Smooth muscle cell (in vitro differentiated cells): Measurements from ENCODE around the gene C6orf52. TPM values are rescaled to one million over a fixed set of nuclear protein-coding genes. Genes with fewer than 3 reads are reported as not detected.
A peak's percentile ranks its signal among the peaks of the same experiment; 100 is the strongest.
"Not testable (repeated sequence)": the region's sequence is repeated elsewhere in the genome, so short reads cannot be mapped to it uniquely, and the experiment has no call there.

Experiments
- DNase-seq: peaks from one replicate; lab custom pipeline; 2025; ENCODE audit not compliant: unreplicated experiment; lab: John Stamatoyannopoulos, UW
- H2AFZ ChIP-seq: fragments of 200-600 bp; sonication (generic); 2 replicates; pipeline ENCODE4 v1.6.0; 2016; ENCODE audit warnings: antibody characterized with exemption, low read depth, mild to moderate bottlenecking
- H3F3A ChIP-seq: fragments of 200-600 bp; sonication (generic); 2 replicates; pipeline ENCODE4 v1.6.0; 2017; ENCODE audit warnings: antibody characterized with exemption, low read depth
- H3K27ac ChIP-seq: fragments of 200-600 bp; sonication (generic); 2 replicates; pipeline ENCODE4 v1.5.1; 2016; ENCODE audit warnings: low read depth, mild to moderate bottlenecking
- H3K27me3 ChIP-seq: fragments of 200-600 bp; sonication (generic); 2 replicates; pipeline ENCODE4 v1.6.1; 2016; ENCODE audit warnings: low read depth, mild to moderate bottlenecking
- H3K36me3 ChIP-seq: fragments of 200-600 bp; sonication (generic); 2 replicates; pipeline ENCODE4 v1.5.1; 2016; ENCODE audit warnings: low read depth
- H3K4me1 ChIP-seq: fragments of 200-600 bp; sonication (generic); 2 replicates; pipeline ENCODE4 v1.5.1; 2016; ENCODE audit warnings: low read depth
- H3K4me2 ChIP-seq: fragments of 200-600 bp; sonication (generic); 2 replicates; pipeline ENCODE4 v1.6.0; 2016; ENCODE audit warnings: mild to moderate bottlenecking
- H3K4me3 ChIP-seq: fragments of 200-600 bp; sonication (generic); 2 replicates; pipeline ENCODE4 v1.5.1; 2016; ENCODE audit warnings: mild to moderate bottlenecking
- H3K79me2 ChIP-seq: fragments of 200-600 bp; sonication (generic); 2 replicates; pipeline ENCODE4 v1.6.0; 2016; ENCODE audit warnings: low read depth, mild to moderate bottlenecking
- H3K9ac ChIP-seq: fragments of 200-600 bp; sonication (generic); 2 replicates; pipeline ENCODE4 v1.6.0; 2016; ENCODE audit warnings: low read depth
- H3K9me3 ChIP-seq: fragments of 200-600 bp; sonication (generic); replicated peaks from 2 replicates; pipeline ENCODE4 v1.5.1; 2016; ENCODE audit warnings: low read depth
- H4K20me1 ChIP-seq: fragments of 200-600 bp; sonication (generic); 2 replicates; pipeline ENCODE4 v1.6.0; 2016; ENCODE audit warnings: low read depth
- WGBS: methylation state at CpG from one replicate; pipeline ENCODE4 v1.1.7; 2016; ENCODE audit warnings: low lambda C conversion rate; 5-methylcytosine and 5-hydroxymethylcytosine counted together
- polyA plus RNA-seq: library from polyadenylated mRNA; unstranded; fragments of >200 nt; fragmentation: Nextera tagmentation; extraction: Ambion mirVana; gene quantifications from 2 replicates; pipeline ENCODE4 v1.2.1, GENCODE V29; 2016
- total RNA-seq: library from RNA; depleted of rRNA; stranded (reverse); fragments of >200 nt; gene quantifications from 2 replicates; pipeline ENCODE4 v1.2.3, GENCODE V29; 2014
- TF ChIP-seq, protein P1 (sequence below): fragments of 200-600 bp; sonication (generic); IDR thresholded peaks from 2 replicates; pipeline ENCODE4 v1.5.1; 2017; ENCODE audit warnings: borderline replicate concordance, mild to moderate bottlenecking, antibody characterized with exemption; ENCODE audit not compliant: insufficient read depth, poor library complexity, severe bottlenecking

C6orf52 gene
- total and polyA plus RNA-seq, 2 experiments from 2014 or later: 2.4 to 9.5 TPM

DNA sequence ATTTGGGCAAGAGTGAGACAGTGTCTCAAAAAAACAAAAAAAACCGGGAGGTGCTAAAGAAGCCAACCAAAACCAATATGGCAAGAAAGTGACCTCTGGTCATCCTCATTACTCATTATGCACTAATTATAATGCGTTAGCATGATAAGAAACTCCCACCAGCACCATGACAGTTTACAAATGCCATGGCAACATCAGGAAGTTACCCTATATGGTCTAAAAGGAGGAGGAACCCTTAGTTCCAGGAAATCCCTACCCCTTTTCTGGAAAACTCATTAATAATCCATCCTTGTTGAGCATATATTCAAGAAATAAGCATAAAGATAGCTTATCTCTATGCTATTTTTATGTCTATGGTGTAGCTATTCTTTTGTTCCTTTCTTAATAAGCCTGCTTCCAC lies 31.7 kb downstream of the C6orf52 start:
- no peak overlapping the region for H3K9ac ChIP-seq
- H3K9me3 ChIP-seq: no peaks in the 10 kb centered on the region
- DNase-seq: no peak
- no peaks in the 10 kb centered on the region for H3F3A ChIP-seq
- no peaks in the 10 kb centered on the region for H3K27me3 ChIP-seq
- no peaks in the 10 kb centered on the region for H3K4me1 ChIP-seq
- H3K36me3 ChIP-seq: no peaks in the 10 kb centered on the region
- no peak overlapping the region for H3K4me2 ChIP-seq
- no peaks in the 10 kb centered on the region for H3K79me2 ChIP-seq
- no peak overlapping the region for H3K4me3 ChIP-seq
- 96% methylated on average over 2 of the region's 2 CpGs for WGBS
- TF ChIP-seq, protein P1, sequence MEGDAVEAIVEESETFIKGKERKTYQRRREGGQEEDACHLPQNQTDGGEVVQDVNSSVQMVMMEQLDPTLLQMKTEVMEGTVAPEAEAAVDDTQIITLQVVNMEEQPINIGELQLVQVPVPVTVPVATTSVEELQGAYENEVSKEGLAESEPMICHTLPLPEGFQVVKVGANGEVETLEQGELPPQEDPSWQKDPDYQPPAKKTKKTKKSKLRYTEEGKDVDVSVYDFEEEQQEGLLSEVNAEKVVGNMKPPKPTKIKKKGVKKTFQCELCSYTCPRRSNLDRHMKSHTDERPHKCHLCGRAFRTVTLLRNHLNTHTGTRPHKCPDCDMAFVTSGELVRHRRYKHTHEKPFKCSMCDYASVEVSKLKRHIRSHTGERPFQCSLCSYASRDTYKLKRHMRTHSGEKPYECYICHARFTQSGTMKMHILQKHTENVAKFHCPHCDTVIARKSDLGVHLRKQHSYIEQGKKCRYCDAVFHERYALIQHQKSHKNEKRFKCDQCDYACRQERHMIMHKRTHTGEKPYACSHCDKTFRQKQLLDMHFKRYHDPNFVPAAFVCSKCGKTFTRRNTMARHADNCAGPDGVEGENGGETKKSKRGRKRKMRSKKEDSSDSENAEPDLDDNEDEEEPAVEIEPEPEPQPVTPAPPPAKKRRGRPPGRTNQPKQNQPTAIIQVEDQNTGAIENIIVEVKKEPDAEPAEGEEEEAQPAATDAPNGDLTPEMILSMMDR: no peak
- no peaks in the 10 kb centered on the region for H4K20me1 ChIP-seq
- no peak overlapping the region for H2AFZ ChIP-seq
- no peak overlapping the region for H3K27ac ChIP-seq

GRCh38 chr6:10662207-10662606 lies 32.2 kb downstream of the C6orf52 start:
- 94% methylated on average over 8 of the region's 8 CpGs for WGBS
- H3K27ac ChIP-seq: no peak overlapping the region
- no peak overlapping the region for H2AFZ ChIP-seq

DNA sequence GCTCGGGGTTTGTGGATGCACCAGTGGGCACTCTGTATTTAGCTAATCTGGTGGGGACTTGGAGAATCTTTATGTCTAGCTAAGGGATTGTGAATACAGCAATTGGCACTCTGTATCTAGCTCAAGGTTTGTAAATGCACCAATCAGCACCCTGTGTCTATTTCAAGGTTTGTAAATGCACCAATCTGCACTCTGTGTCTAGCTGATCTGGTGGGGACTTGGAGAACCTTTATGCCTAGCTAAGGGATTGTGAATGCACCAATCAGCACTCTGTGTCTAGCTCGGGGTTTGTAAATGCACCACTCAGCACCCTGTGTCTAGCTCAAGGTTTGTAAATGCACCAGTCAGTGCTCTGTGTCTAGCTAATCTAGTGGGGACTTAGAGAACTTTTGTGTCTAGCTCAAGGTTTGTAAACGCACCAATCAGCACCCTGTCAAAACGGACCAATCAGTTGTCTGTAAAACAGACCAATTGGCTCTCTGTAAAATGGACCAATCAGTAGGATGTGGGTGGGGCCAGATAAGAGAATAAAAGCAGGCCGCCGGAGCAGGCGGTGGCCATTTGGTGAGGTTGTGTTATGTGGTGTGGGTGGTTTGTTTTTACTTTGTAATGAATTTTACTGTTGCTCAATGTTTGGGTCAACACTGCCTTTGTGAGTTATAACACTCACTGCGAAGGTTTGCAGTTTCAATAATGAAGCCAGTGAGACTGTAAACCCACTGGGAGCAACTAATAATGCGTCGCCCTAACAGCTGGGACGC lies 33.8 kb downstream of the C6orf52 start:
- peak overlapping the region; percentile 56 for H3K4me3 ChIP-seq
- DNase-seq, H3K79me2 ChIP-seq, H3K27me3 ChIP-seq, H3K9me3 ChIP-seq, H3K27ac ChIP-seq, H3K36me3 ChIP-seq, H3K9ac ChIP-seq, H3F3A ChIP-seq, H4K20me1 ChIP-seq, H3K4me1 ChIP-seq: not testable (repeated sequence)
- 96% methylated on average over 11 of the region's 11 CpGs for WGBS
- H3K4me2 ChIP-seq: peak overlapping the region; percentile 81
- peak overlapping the region; percentile 74 for H2AFZ ChIP-seq

More at GRCh38 chr6:10662207-10662606, 32.2 kb downstream of the C6orf52 start:
- Histone ChIP-seq H3K9ac (no peak overlapping the region), H3K27me3 (no peaks in the 10 kb centered on the region), H3F3A (no peaks in the 10 kb centered on the region), H3K4me3 (no peak overlapping the region), H4K20me1 (no peaks in the 10 kb centered on the region), H3K4me2 (no peak overlapping the region), H3K79me2 (no peaks in the 10 kb centered on the region), H3K9me3 (no peaks in the 10 kb centered on the region), H3K36me3 (no peaks in the 10 kb centered on the region), H3K4me1 (no peaks in the 10 kb centered on the region)
- TF ChIP-seq, protein P1: no peak
- no peak for DNase-seq

DNA sequence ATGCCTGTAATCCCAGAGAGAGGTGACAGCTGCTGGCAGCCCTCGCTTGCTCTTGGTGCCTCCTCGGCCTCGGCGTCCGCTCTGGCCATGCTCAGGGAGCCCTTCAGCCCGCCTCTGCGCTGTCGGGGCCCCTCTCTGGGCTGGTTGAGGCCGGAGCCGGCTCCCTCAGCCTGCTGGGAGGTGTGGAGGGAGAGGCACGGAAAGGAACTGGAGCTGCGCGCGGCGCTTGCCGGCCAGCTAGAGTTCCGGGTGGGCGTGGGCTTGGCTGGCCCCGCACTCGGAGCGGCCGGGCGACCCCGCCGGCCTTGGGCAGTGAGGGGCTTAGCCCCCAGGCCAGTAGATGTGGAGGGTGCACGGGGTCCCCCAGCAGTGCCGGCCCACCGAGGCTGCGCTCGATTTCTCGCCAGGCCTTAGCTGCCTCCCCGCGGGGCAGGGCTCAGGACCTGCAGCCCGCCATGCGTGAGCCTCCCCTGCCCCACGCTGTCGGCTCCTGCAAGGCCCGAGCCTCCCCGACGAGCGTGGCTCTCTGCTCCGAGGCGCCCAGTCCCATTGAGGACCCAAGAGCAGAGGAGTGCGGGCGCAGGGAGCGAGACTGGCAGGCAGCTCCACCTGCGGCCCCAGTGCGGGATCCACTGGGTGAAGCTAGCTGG lies 34.6 kb downstream of the C6orf52 start:
- no peaks in the 10 kb centered on the region for H3F3A ChIP-seq
- no peak for DNase-seq
- no peaks in the 10 kb centered on the region for H3K79me2 ChIP-seq
- H3K36me3 ChIP-seq: no peaks in the 10 kb centered on the region
- no peak overlapping the region for H3K9ac ChIP-seq
- no peaks in the 10 kb centered on the region for H3K27me3 ChIP-seq
- TF ChIP-seq, protein P1: no peak
- no peaks in the 10 kb centered on the region for H3K4me1 ChIP-seq
- no peaks in the 10 kb centered on the region for H3K9me3 ChIP-seq
- H3K27ac ChIP-seq: no peak overlapping the region
- 39% methylated on average over 48 of the region's 48 CpGs for WGBS
- no peaks in the 10 kb centered on the region for H4K20me1 ChIP-seq
- peak overlapping the region; percentile 81 for H3K4me2 ChIP-seq
- H2AFZ ChIP-seq: peak overlapping the region; percentile 74
- H3K4me3 ChIP-seq: peak overlapping the region; percentile 56
